ENCODE data around the gene CALML4.

The CALML4 gene

GRCh38 chr15:68157074-68157473 is 48.1 kb downstream of the CALML4 start:
- DNase-seq (ENCODE audit: low read depth) = no peak
- no peak overlapping the region for H3K4me3 ChIP-seq (ENCODE audit: low read depth, low read length)
- TF ChIP-seq CTCF (IDR thresholded peaks at IDR 0.05; ENCODE audit: insufficient read depth, low read depth, low read length, missing control alignments) = no peak

GRCh38 chr15:68154923-68155559 is 50.1 kb downstream of the CALML4 start:
- H3K4me3 ChIP-seq (ENCODE audit: low read depth, low read length) = no peak overlapping the region
- TF ChIP-seq CTCF (IDR thresholded peaks at IDR 0.05; ENCODE audit: insufficient read depth, low read depth, low read length, missing control alignments) = peak; percentile 45
- DNase-seq (ENCODE audit: low read depth) = peak; percentile 52

- DNase-seq (ENCODE audit: low read depth) = no peak
- TF ChIP-seq CTCF (IDR thresholded peaks at IDR 0.05; ENCODE audit: insufficient read depth, low read depth, low read length, missing control alignments) = no peak
- no peak overlapping the region for H3K4me3 ChIP-seq (ENCODE audit: low read depth, low read length)
These were observed 52.8 kb downstream of the CALML4 start for GRCh38 chr15:68152342-68152741.

- H3K4me3 ChIP-seq (ENCODE audit: low read depth, low read length) = no peak overlapping the region
- no peak for DNase-seq (ENCODE audit: low read depth)
- TF ChIP-seq CTCF (IDR thresholded peaks at IDR 0.05; ENCODE audit: insufficient read depth, low read depth, low read length, missing control alignments) = no peak
These were observed 53.9 kb downstream of the CALML4 start for GRCh38 chr15:68151277-68151676.

- DNase-seq (ENCODE audit: low read depth) = no peak
- TF ChIP-seq CTCF (IDR thresholded peaks at IDR 0.05; ENCODE audit: insufficient read depth, low read depth, low read length, missing control alignments) = no peak
- no peak overlapping the region for H3K4me3 ChIP-seq (ENCODE audit: low read depth, low read length)
These were observed 54.9 kb downstream of the CALML4 start for GRCh38 chr15:68150187-68150586.

GRCh38 chr15:68149059-68149458 is 56.1 kb downstream of the CALML4 start:
- H3K4me3 ChIP-seq (ENCODE audit: low read depth, low read length) = no peak overlapping the region
- TF ChIP-seq CTCF (IDR thresholded peaks at IDR 0.05; ENCODE audit: insufficient read depth, low read depth, low read length, missing control alignments) = no peak
- no peak for DNase-seq (ENCODE audit: low read depth)

- H3K4me3 ChIP-seq (ENCODE audit: low read depth, low read length) = no peak overlapping the region
- no peak for TF ChIP-seq CTCF (IDR thresholded peaks at IDR 0.05; ENCODE audit: insufficient read depth, low read depth, low read length, missing control alignments)
- no peak for DNase-seq (ENCODE audit: low read depth)
These were observed 57.1 kb downstream of the CALML4 start for GRCh38 chr15:68148039-68148438.
